ENCODE measurements around the gene ITGAV. TPM values are rescaled to one million over a fixed set of nuclear protein-coding genes. Genes with fewer than 3 reads are reported as not detected.

Gene ITGAV
- total RNA-seq, 1 experiment from 2014 or later: 30.5 TPM

GRCh38 chr2:186691900-186692299 is 102.0 kb downstream of the ITGAV start:
- Histone ChIP-seq H3K36me3 (replicated peaks; ENCODE audit: control insufficient read depth, insufficient read depth, low read length) (no peaks in the 10 kb centered on the region), H3K27me3 (ENCODE audit: control insufficient read depth, insufficient read depth, low read length) (no peaks in the 10 kb centered on the region), H3K4me3 (ENCODE audit: insufficient read depth, low read depth, low read length) (no peak overlapping the region)
- DNase-seq: no peak

- H3K4me3 ChIP-seq (ENCODE audit: insufficient read depth, low read depth, low read length): peak overlapping the region; percentile 83
- DNase-seq: no peak
- H3K36me3 ChIP-seq (replicated peaks; ENCODE audit: control insufficient read depth, insufficient read depth, low read length): no peaks in the 10 kb centered on the region
- H3K27me3 ChIP-seq (ENCODE audit: control insufficient read depth, insufficient read depth, low read length): no peaks in the 10 kb centered on the region
Measured at GRCh38 chr2:186693446-186693832, 103.6 kb downstream of the ITGAV start.

- no peak for DNase-seq
- Histone ChIP-seq H3K36me3 (replicated peaks; ENCODE audit: control insufficient read depth, insufficient read depth, low read length) (no peaks in the 10 kb centered on the region), H3K27me3 (ENCODE audit: control insufficient read depth, insufficient read depth, low read length) (no peaks in the 10 kb centered on the region), H3K4me3 (ENCODE audit: insufficient read depth, low read depth, low read length) (no peak overlapping the region)
Measured at GRCh38 chr2:186695081-186695756, 105.4 kb downstream of the ITGAV start.

- no peaks in the 10 kb centered on the region for H3K36me3 ChIP-seq (replicated peaks; ENCODE audit: control insufficient read depth, insufficient read depth, low read length)
- no peak for DNase-seq
- H3K27me3 ChIP-seq (ENCODE audit: control insufficient read depth, insufficient read depth, low read length): no peaks in the 10 kb centered on the region
- no peak overlapping the region for H3K4me3 ChIP-seq (ENCODE audit: insufficient read depth, low read depth, low read length)
Measured at GRCh38 chr2:186696290-186696689, 106.4 kb downstream of the ITGAV start.

- DNase-seq: no peak
- H3K4me3 ChIP-seq (ENCODE audit: insufficient read depth, low read depth, low read length): no peak overlapping the region
- H3K36me3 ChIP-seq (replicated peaks; ENCODE audit: control insufficient read depth, insufficient read depth, low read length): no peaks in the 10 kb centered on the region
- H3K27me3 ChIP-seq (ENCODE audit: control insufficient read depth, insufficient read depth, low read length): no peaks in the 10 kb centered on the region
Measured at GRCh38 chr2:186696804-186697203, 106.9 kb downstream of the ITGAV start.

- no peaks in the 10 kb centered on the region for H3K36me3 ChIP-seq (replicated peaks; ENCODE audit: control insufficient read depth, insufficient read depth, low read length)
- H3K4me3 ChIP-seq (ENCODE audit: insufficient read depth, low read depth, low read length): no peak overlapping the region
- no peaks in the 10 kb centered on the region for H3K27me3 ChIP-seq (ENCODE audit: control insufficient read depth, insufficient read depth, low read length)
- no peak for DNase-seq
Measured at GRCh38 chr2:186697536-186697935, 107.7 kb downstream of the ITGAV start.

- no peak for DNase-seq
- Histone ChIP-seq H3K27me3 (ENCODE audit: control insufficient read depth, insufficient read depth, low read length) (no peaks in the 10 kb centered on the region), H3K36me3 (replicated peaks; ENCODE audit: control insufficient read depth, insufficient read depth, low read length) (no peaks in the 10 kb centered on the region), H3K4me3 (ENCODE audit: insufficient read depth, low read depth, low read length) (no peak overlapping the region)
Measured at GRCh38 chr2:186699742-186700141, 109.9 kb downstream of the ITGAV start.

GRCh38 chr2:186702006-186702405 is 112.2 kb downstream of the ITGAV start:
- Histone ChIP-seq H3K4me3 (ENCODE audit: insufficient read depth, low read depth, low read length) (no peak overlapping the region), H3K27me3 (ENCODE audit: control insufficient read depth, insufficient read depth, low read length) (no peaks in the 10 kb centered on the region), H3K36me3 (replicated peaks; ENCODE audit: control insufficient read depth, insufficient read depth, low read length) (no peaks in the 10 kb centered on the region)
- DNase-seq: no peak

- H3K36me3 ChIP-seq (replicated peaks; ENCODE audit: control insufficient read depth, insufficient read depth, low read length): no peaks in the 10 kb centered on the region
- no peaks in the 10 kb centered on the region for H3K27me3 ChIP-seq (ENCODE audit: control insufficient read depth, insufficient read depth, low read length)
- H3K4me3 ChIP-seq (ENCODE audit: insufficient read depth, low read depth, low read length): no peak overlapping the region
- DNase-seq: no peak
Measured at GRCh38 chr2:186702501-186702900, 112.6 kb downstream of the ITGAV start.

GRCh38 chr2:186704897-186705296 is 115.0 kb downstream of the ITGAV start:
- H3K4me3 ChIP-seq (ENCODE audit: insufficient read depth, low read depth, low read length): no peak overlapping the region
- DNase-seq: no peak
- H3K27me3 ChIP-seq (ENCODE audit: control insufficient read depth, insufficient read depth, low read length): no peaks in the 10 kb centered on the region
- H3K36me3 ChIP-seq (replicated peaks; ENCODE audit: control insufficient read depth, insufficient read depth, low read length): no peaks in the 10 kb centered on the region; the same call in 1 of the 2 replicates

- Histone ChIP-seq H3K27me3 (ENCODE audit: control insufficient read depth, insufficient read depth, low read length) (no peaks in the 10 kb centered on the region), H3K36me3 (replicated peaks; ENCODE audit: control insufficient read depth, insufficient read depth, low read length) (no peaks in the 10 kb centered on the region; the same call in 1 of the 2 replicates), H3K4me3 (ENCODE audit: insufficient read depth, low read depth, low read length) (no peak overlapping the region)
- no peak for DNase-seq
Measured at GRCh38 chr2:186709529-186710450, 119.9 kb downstream of the ITGAV start.

GRCh38 chr2:186713691-186714090 is 123.8 kb downstream of the ITGAV start:
- H3K27me3 ChIP-seq (ENCODE audit: control insufficient read depth, insufficient read depth, low read length): no peaks in the 10 kb centered on the region
- no peaks in the 10 kb centered on the region; the same call in 1 of the 2 replicates for H3K36me3 ChIP-seq (replicated peaks; ENCODE audit: control insufficient read depth, insufficient read depth, low read length)
- H3K4me3 ChIP-seq (ENCODE audit: insufficient read depth, low read depth, low read length): no peak overlapping the region
- DNase-seq: no peak

- DNase-seq: no peak
- H3K4me3 ChIP-seq (ENCODE audit: insufficient read depth, low read depth, low read length): no peak overlapping the region
- no peaks in the 10 kb centered on the region for H3K27me3 ChIP-seq (ENCODE audit: control insufficient read depth, insufficient read depth, low read length)
- no peaks in the 10 kb centered on the region for H3K36me3 ChIP-seq (replicated peaks; ENCODE audit: control insufficient read depth, insufficient read depth, low read length)
Measured at GRCh38 chr2:186714611-186715010, 124.8 kb downstream of the ITGAV start.

- Histone ChIP-seq H3K4me3 (ENCODE audit: insufficient read depth, low read depth, low read length) (no peak overlapping the region), H3K36me3 (replicated peaks; ENCODE audit: control insufficient read depth, insufficient read depth, low read length) (no peaks in the 10 kb centered on the region), H3K27me3 (ENCODE audit: control insufficient read depth, insufficient read depth, low read length) (no peaks in the 10 kb centered on the region)
- DNase-seq: no peak
Measured at GRCh38 chr2:186716004-186716403, 126.1 kb downstream of the ITGAV start.

GRCh38 chr2:186716899-186717298 is 127.0 kb downstream of the ITGAV start:
- no peaks in the 10 kb centered on the region for H3K36me3 ChIP-seq (replicated peaks; ENCODE audit: control insufficient read depth, insufficient read depth, low read length)
- no peak for DNase-seq
- H3K27me3 ChIP-seq (ENCODE audit: control insufficient read depth, insufficient read depth, low read length): no peaks in the 10 kb centered on the region
- no peak overlapping the region for H3K4me3 ChIP-seq (ENCODE audit: insufficient read depth, low read depth, low read length)
